Body of pancreas (tissue), 4 donors: ENCODE data around the gene BIN2.

Experiments
- POLR2A ChIP-seq, 3 donors: fragments of 450-650 bp; IDR thresholded peaks; one replicate each; pipeline ENCODE4 v1.6.1; 2016; ENCODE audit warnings: antibody characterized with exemption in 3 of 3, mild to moderate bottlenecking in 2 of 3
- TF ChIP-seq, protein P1 (sequence below), 7 experiments: fragments of 450-650 bp in 4 of 7; fragments of 200-600 bp in 3 of 7; sonication (generic) in 3 of 7; IDR thresholded peaks; one replicate each; pipeline ENCODE4 v1.5.1; 2016 to 2019; ENCODE audit warnings: antibody characterized with exemption in 7 of 7

DNA sequence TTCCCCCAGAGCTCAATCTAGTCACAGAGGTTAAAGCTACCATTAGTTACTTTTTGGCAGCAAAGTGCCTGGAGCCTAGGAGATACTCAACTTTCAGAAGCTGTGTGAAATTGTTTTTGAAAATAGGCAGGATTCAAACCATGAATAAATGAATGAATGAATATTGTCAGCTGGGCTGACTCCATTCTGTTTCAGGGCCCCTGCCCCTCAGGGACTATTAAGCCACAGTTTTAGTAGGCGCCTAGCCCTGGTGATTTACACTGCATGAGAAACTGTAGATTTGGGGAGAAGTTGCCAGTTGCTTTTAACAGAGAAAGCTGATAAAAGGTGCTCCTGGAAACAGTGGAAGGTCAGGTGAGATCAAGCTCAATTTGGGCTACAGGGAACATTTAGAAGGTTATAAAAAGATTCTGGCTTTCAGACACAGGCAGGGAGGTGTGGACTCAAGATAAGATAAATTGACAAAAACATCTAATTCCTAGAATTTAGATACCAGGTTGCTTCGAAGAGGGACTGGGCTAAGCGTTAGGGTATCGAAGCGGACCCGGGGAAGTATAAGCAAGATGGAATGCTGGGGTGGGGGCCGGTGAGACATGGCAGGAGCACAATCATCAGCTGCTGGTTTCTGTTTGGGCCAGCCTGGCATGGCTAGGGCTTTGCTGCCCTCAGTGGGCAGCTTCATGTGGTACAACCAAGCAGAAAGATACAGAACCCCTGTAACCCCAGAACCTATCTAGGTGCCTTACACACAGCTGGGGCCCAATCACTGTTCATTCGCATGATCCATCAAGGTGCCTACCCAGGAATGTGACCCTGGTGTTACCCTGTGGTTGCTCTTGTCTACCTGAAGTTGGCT, 37.4 kb upstream of the BIN2 start:
- TF ChIP-seq, protein P1, sequence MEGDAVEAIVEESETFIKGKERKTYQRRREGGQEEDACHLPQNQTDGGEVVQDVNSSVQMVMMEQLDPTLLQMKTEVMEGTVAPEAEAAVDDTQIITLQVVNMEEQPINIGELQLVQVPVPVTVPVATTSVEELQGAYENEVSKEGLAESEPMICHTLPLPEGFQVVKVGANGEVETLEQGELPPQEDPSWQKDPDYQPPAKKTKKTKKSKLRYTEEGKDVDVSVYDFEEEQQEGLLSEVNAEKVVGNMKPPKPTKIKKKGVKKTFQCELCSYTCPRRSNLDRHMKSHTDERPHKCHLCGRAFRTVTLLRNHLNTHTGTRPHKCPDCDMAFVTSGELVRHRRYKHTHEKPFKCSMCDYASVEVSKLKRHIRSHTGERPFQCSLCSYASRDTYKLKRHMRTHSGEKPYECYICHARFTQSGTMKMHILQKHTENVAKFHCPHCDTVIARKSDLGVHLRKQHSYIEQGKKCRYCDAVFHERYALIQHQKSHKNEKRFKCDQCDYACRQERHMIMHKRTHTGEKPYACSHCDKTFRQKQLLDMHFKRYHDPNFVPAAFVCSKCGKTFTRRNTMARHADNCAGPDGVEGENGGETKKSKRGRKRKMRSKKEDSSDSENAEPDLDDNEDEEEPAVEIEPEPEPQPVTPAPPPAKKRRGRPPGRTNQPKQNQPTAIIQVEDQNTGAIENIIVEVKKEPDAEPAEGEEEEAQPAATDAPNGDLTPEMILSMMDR (IDR thresholded peaks at IDR 0.05) = peak in 3 of 7 experiments; percentile 19 to 35 (median 35)
- no peak for TF ChIP-seq POLR2A (IDR thresholded peaks at IDR 0.05)
